ENCODE results near the gene EDEM1.
"Not testable (repeated sequence)": the region's sequence is repeated elsewhere in the genome, so short reads cannot be mapped to it uniquely, and the experiment has no call there.

EDEM1 gene

DNA sequence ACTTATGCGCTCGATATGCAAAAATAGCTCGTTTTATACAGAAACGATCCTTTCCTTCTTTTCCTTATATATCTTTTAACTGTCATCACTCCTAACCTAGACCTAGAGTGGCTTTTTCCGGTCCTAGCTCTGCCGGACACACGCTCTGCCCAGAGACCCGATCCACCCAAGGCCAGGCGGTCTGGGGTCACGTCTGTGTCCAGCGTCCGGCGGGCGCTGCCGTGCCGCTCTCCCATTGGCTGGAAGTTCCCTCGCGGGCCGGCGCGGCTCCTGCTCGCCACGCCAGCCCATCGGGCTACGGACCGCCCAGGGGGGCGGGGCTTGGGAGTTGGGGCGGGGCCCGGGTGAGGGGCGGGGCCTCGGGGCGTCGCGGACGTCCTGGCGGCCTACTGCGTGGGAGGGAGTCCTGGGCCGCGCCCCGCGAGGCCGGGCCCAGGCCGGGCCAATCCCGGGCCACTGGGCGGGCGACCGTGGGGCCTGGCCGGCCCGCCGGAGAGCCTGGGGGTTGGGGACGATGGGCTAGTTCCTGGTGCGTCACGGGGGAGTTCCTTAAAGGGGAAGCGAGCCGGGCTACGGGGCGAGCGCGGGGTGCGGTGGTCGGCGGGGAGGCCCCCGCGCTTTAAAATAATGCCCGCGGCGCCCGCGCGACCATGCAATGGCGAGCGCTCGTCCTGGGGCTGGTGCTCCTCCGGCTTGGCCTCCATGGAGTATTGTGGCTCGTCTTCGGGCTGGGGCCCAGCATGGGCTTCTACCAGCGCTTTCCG, at the start of gene EDEM1:
Gene EDEM1, plus strand, starts transcription at position 552 of the 764 bp plus-strand sequence. Its CDS starts 99 bp downstream, at position 651.
- DNase-seq (ENCODE audit: low spot score): peak; percentile 93

DNA sequence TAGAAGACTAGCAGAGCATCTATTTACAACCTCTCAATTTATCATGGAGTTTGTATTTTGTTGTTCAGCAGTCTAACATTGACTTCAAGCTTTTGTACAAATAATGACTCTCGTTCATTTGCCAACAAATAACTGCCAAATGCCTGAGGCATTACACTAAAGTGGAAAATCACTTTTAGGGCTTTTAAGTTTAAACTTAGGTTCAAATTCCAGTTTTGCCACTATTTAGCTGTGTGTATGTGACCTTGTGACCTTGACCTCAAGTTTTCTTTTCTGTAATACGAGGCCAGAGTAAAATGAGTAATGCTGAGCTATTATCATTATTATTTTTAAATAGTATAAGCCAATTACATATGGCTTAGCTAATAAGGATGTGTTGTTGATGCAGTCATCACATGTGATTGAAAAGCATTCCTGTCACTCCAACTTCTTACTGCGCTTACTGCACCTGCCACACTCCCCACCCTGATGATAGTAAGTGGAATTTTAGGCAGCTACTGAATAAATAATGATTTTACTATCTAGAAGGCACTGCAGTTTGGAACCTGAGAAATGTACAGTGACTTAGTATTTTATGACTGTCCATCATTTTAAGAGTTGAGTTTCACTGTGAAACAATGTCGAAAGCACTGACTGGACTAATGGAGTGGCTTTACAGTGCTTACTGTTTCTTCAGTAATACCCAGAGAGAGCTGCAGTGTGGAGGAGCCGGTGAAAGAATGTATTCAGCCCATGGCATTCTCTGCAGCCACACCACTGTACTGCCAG, 49.1 kb upstream of the EDEM1 start:
- no peak for DNase-seq (ENCODE audit: low spot score)

DNA sequence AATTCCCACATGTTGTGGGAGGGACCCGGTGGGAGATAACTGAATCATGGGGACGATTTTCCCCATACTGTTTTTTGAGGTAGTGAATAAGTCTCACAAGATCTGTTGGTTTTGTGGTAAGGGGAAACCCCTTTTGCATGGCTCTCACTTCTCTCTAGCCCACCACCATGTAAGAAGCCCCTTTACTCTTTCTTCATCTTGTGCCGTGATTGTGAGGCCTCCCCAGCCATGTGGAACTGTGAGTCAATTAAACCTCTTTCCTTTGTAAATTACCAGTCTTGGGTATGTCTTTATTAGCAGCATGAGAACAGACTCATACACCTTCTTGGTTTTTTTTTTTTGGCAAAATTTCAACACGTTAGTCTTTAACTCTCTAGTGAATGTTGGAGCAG, 47.3 kb upstream of the EDEM1 start:
- DNase-seq (ENCODE audit: low spot score): no peak

DNA sequence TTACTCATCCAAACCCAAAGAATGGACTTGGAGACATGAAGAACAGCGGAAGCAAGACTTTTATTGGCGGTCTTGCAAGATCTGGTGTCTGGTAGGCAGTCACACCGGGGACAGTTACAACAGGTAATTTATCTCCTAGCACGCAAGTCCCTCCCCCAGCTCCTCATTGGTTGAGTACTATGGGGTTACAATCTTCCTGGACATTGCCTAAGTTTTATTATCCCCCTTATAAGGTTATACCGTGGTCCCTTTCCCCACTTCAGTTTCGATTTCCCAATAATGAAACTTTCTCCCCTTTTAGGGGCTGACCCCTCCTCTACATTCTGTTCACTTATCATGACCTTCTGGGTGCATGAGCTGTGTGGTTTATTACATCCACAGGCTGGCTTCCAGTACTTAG, 46.7 kb upstream of the EDEM1 start:
- no peak for DNase-seq (ENCODE audit: low spot score)

DNA sequence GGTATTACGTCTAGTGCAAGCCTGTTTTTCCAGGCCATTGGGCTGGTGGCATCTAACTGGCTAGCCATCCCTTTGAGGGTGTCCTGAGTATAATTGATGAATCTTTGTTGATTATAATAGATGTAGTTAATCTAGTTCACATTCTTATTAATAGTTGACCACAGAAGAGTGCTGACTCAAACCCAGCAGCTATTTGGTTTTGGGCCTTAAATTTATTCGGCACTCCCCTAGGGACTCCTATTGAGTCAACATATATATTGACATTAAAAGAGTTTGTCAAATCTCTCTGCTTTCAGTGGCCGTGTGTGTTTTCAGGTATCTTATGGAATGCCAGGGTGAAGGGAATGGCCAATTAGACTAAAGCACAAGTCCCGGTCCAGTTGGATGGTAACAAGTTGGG, 45.7 kb upstream of the EDEM1 start:
- DNase-seq (ENCODE audit: low spot score): no peak

DNA sequence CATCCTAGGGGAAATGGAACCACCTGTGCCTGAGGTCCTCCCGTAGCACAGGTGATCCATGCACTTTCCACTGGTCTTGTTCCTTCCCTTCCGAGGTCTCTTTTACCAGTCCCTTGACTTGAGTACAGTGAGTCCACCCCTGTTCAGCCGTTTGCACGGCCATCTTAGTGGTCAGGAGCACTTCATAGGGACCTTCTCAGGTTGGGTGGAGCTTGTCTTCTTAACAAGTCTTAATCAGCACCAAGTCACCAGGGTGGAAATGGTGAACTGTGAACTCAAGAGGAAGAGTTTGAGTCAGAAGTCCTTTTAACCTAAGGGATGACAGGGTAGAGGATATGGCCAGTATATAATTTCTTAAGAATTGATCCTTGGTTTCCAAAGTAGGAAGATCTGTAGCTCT, 44.0 kb upstream of the EDEM1 start:
- no peak for DNase-seq (ENCODE audit: low spot score)

DNA sequence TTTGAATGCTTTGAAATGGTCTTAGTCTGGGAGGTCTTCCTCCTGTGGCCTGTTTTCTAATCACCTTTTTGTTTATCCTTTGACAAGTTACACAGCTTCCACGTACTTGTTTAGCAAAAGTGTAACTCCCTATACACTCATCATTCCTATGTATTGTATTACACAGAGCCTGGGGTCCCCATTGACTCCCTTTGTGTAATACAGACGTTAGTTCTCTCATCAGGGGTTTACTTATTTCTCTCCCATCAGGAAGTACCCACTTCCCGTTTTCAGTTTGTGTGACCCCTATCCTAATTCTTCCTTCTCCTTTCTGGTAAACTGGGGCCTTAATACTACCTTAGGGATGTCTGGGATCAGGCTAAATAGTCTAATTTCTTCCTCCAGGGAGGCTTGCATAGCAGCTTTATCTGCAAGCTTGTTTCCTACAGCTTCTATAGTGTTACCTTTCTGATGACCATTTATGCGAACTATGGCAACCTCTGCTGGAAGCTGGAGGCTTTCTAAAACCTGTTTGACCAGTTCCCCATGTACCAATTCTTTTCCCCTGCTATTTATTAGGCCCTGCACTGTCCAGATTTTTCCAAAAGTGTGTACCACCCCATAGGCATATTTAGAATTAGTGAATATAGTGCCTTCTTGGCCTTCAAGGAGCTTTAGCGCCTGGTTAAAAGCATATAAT, 43.1 kb upstream of the EDEM1 start:
- DNase-seq (ENCODE audit: low spot score): no peak

DNA sequence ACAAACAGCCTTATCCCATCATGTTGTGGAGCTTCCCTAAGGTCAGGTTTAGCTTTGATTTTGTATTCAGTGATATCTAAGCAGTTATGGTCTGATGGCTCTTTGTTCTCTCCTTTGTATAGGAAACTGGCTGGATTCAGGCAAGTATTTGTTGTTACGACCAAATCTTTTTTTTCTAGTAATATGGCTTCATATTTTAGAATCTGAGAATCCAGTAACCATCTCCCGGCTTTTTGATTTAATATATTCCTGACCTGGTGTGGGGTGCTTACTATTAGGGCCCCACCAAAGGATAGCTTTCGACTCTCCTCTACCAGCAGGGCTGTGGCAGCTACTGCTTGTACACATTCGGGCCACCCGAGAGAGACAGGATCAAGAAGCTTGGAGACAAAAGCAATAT, 42.4 kb upstream of the EDEM1 start:
- no peak for DNase-seq (ENCODE audit: low spot score)

DNA sequence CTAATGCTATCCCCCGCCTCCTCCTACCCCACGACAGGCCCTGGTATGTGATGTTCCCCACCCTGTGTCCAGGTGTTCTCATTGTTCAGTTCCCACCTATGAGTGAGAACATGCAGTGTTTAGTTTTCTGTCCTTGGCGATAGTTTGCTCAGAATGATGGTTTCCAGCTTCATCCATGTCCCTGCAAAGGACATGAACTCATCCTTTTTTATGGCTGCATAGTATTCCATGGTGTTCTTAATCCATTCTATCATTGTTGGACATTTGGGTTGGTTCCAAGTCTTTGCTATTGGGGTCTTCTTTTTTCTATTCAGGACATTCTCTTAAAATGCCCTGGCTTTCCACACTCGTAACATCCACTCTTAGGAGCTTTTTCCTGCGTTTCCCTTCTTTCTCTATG, 40.4 kb upstream of the EDEM1 start:
- DNase-seq (ENCODE audit: low spot score): not testable (repeated sequence)

DNA sequence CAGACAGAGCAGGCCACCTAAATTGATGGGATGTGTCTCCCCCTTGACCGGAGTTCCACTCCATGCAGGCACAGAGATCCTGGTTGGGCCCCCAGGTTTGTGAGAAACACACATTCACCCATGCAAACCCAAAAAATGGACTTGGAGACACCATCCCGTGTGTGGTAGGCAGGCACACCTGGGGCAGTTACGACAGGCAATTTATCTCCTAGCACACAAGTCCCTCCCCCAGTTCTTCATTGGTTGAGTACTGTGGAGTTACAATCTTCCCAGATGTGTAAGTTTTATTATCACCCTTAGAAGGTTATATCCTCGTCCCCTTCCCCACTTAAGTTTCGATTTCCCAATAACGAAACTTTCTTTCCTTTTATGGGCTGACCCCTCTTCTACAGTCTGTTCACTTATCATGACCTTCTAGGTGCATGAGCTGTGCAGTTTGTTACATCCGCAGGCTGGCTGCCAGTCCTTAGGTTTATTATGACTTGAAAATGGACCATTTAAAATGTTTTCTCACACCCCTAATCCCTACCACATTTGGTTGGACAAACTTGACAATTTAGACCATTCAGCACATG, 38.1 kb upstream of the EDEM1 start:
- no peak for DNase-seq (ENCODE audit: low spot score)

DNA sequence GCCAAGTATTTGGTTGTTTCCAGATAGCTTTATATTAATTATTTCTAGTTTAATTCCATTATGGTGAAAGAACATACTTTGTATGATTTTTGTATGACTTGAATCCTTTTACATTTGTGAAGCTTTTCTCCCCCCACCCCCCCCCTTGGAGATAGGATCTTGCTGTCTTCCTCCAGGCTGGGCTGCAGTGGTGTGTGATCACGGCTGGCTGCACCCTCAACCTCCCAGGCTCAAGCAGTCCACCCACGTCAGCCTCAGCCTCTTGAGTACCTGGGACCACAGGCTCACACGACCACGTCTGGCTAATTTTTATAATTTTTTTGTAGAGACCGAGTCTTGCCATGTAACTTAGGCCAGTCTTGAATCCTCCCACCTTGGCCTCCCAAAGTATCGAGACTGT, 35.9 kb upstream of the EDEM1 start:
- no peak for DNase-seq (ENCODE audit: low spot score)

DNA sequence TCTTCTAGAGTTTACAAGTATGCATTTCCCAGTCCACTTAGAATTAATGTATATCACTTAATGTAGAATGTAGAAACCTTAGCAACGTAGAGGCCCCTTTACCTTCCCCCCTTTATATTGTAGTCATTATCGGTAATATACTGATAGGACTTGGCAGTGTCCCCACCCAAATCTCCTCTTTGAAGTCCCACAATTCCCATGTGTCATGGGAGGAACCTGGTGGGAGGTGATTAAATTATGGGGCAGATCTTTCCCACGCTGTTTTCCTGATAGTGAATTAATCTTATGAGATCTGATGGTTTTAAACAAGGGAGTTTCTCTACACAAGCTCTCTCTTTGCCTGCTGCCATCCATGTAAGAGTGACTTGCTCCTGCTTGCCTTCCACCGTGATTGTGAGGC, 34.4 kb upstream of the EDEM1 start:
- DNase-seq (ENCODE audit: low spot score): no peak

DNA sequence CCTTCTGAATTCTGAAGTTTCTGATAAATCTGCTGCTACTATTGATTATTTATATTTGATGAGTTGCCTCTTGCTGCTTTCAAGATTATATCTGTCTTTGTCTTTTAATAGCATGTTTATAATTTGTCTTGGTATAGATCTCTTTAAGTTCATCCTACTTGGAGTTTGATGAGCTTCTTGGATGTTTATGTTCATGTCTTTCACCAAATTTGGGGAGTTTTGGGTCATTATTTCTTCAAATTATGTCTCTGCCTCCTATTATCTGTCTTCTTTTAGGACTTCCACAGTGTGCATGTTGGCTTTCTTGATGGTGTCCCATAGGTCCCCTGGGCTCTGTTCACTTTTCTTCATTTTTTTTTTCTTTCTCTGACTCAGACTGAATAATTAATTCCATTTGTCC, 32.3 kb upstream of the EDEM1 start:
- DNase-seq (ENCODE audit: low spot score): no peak

DNA sequence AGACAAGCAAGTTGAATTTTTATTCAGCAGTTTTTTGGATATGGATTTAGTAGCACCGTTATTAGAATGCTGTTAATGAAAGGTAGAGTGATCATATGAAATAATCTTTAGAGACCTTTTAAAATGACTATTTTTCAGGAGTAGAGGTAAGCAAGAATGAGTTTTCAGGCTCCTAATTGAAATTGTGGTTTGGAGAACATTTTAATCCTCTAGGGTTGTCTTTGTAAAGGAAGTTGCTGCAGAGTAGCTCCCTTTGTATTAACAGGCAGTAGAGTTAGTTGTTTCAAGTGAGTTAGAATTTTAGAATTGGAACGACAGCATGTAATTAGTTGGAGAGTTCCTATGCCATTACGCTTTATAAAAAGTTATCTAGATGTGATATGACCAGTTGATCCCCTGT, 27.2 kb upstream of the EDEM1 start:
- no peak for DNase-seq (ENCODE audit: low spot score)

DNA sequence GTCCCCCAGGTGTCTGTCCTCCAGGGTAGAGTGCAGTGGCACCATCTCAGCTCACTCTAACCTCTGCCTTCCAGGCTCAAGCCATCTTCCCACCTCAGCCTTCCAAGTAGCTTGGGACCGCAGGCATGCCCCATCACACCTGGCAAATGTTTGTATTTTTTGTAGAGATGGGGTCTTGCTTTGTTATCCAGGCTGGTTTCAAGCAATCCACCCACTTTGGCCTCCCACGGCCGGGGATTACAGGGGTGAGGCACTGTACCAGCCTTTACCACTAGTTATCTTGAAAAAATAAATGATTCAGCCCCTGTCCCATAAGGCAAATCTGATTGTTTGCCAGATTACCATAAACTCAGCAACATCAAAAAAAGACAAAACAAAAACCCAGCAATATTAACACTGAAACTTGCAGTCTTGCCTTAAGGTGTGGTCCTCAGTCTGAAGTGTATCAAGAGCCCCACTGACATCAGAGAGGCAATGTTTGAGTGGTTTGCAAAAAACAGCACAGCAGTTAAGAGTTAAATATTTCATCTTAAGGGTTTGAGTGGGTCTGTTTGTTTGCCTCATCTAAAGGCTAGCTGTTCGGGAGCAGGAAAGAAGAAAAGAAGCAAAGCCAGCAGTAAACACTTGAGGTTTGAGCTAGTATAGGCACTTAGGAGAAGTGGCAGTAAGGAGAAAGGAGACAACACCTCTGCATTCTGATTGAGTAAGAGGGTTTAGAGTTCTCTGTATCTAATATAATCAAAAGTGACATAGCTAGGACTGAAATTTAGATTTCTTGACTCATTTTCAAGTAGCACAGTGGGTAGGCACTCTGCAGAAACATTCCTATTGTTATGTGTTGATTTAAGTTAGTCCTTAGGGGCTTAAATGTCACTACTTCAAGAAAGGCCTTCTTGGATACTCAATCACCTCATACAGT, 26.3 kb upstream of the EDEM1 start:
- no peak for DNase-seq (ENCODE audit: low spot score)

DNA sequence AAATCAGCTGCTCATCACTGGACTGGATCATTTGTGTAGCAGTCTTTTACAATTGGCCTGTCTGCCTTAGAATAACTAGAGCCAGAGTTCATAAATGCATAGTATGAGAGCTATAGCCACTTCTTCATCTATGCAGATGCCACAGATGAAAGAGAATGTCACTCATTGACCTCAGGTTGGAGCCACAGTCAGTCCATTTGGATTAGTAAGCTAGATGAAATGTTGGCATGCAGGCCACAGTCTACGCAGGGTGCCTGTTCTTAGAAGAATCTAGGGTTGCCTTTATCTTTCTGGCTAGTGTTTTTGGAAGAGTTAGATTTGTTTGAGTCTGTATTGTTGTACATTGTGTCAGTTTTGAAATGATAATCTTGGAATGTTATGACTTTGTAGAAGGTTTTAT, 25.4 kb upstream of the EDEM1 start:
- peak; percentile 19 for DNase-seq (ENCODE audit: low spot score)

DNA sequence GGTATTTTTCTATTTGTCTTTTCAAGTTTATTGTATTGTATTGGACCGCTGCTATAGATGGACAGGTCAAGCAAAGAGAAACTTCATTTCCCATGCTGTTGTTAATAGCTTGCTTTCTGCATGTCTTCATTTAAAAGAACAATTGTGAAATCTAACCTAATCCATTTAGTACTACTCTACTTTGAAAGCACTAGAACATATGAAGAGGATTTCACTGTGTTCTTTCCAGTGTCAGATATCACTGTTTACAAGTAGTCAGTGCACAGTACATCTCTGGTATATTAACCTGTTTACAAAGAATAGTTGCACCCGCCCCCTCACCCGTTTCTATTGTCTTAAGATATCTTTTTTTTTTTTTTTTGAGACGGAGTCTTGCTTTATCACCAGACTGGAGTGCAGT, 21.8 kb upstream of the EDEM1 start:
- no peak for DNase-seq (ENCODE audit: low spot score)

DNA sequence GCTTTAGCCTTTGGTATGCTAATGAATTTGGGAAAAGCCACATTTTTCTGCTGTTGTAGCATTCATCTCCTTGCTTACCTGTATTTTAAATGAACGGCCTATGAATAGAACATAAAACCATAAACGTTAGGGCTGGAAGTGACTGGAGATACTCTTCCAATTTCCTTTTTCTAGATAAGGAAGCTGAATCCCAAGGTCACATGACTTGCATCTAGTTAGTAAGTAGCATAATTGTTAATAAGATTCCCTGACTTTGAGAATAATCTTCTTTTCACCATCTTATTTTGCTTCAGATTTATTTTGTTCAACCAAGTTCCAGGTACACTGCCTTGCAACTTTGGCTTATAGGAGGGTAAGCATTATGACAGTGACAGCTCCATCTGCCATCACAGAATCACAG, 20.7 kb upstream of the EDEM1 start:
- DNase-seq (ENCODE audit: low spot score): no peak

DNA sequence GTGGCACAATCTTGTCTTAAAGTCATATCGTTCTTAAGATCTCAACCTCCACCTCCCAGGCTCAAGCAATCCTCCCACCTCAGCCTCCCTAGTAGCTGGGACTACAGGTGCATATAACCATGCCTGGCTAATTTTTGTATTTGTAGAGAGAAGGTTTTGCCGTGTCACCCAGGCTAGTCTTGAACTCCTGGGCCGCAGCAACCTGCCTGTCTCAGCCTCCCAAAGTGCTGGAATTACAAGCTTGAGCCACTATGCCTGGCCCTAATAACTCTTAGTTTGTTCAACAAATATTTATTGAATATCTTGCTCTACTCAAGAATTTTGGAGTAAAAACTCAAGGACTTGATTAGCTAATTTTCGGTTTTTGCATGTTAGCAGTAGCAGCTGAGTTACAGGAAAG, 19.4 kb upstream of the EDEM1 start:
- DNase-seq (ENCODE audit: low spot score): no peak

DNA sequence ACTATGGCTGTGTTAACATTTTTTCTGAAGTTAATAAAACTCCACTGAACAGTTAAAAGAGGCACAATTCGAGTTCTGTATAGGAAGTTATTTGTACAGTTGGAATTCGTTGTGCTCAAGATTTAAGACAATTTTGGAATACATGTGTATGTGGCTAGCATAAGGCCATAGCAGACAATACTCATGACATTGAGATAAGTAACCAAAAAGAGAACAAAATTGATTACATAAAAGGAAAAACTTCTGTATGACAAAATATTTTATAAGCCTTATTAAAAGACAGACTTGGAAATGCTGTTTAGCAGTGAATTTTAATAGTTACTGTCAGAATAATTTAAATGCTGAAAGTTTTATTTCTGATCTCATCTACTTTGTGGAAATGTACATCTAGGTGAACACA, 17.7 kb upstream of the EDEM1 start:
- no peak for DNase-seq (ENCODE audit: low spot score)

DNA sequence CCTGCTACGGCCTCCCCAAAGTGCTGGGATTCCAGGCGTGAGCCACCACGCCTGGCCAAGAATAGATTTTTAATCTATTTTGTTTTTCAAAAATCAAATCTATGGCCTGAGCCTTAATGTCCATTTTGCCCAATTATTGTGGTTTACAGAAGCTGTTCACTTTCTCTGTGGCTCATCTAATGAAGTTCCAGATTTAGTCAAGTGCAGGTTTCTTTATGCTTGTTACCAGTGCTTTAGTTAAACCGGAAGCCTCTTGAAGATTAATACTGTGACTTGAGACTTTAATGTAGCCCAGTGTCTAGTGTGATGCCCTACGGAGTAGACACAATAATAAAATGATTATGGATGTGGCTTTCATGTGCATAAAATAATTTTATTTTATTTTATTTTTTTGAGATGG, 16.5 kb upstream of the EDEM1 start:
- no peak for DNase-seq (ENCODE audit: low spot score)

DNA sequence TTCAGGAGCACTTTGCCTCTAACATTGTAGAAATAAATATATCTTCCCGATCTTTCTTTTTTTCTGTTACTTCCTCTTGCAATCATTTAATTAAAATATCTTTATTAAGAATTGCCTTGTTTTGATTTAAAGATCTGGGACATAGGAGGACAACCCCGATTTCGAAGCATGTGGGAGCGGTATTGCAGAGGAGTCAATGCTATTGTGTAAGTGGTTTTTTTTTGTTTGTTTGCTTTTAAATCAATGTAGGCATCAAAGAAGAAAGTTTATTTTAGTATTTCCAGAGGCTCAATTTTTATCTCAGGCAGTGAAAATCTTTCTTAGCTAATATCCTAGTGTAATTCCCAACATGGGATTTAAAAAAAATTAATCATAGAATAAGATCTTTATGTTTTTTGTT, 15.5 kb upstream of the EDEM1 start:
- no peak for DNase-seq (ENCODE audit: low spot score)

Data from RKO (cell line).